Measurements from ENCODE around the gene AGRN. TPM values are rescaled to one million over a fixed set of nuclear protein-coding genes. Genes with fewer than 3 reads are reported as not detected.
"Not testable (repeated sequence)": the region's sequence is repeated elsewhere in the genome, so short reads cannot be mapped to it uniquely, and the experiment has no call there.

Gene AGRN
- total RNA-seq: 353 and 1,083 TPM in 2 replicates

DNA sequence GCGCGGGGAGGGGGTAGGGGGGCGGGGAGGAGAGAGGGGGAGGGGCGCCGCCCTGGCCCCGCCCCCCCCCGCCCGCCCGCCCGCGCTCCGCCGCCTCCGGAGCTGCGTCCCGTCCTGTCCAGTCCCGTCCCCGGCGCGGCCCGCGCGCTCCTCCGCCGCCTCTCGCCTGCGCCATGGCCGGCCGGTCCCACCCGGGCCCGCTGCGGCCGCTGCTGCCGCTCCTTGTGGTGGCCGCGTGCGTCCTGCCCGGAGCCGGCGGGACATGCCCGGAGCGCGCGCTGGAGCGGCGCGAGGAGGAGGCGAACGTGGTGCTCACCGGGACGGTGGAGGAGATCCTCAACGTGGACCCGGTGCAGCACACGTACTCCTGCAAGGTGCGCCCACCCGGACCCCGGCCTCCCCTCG is at the start of gene AGRN:
AGRN (plus strand) TSS at position 121 of the 405 bp plus-strand sequence; CDS start at position 174, 53 bp downstream.
- no peak for DNase-seq (ENCODE audit: low read depth)

DNA sequence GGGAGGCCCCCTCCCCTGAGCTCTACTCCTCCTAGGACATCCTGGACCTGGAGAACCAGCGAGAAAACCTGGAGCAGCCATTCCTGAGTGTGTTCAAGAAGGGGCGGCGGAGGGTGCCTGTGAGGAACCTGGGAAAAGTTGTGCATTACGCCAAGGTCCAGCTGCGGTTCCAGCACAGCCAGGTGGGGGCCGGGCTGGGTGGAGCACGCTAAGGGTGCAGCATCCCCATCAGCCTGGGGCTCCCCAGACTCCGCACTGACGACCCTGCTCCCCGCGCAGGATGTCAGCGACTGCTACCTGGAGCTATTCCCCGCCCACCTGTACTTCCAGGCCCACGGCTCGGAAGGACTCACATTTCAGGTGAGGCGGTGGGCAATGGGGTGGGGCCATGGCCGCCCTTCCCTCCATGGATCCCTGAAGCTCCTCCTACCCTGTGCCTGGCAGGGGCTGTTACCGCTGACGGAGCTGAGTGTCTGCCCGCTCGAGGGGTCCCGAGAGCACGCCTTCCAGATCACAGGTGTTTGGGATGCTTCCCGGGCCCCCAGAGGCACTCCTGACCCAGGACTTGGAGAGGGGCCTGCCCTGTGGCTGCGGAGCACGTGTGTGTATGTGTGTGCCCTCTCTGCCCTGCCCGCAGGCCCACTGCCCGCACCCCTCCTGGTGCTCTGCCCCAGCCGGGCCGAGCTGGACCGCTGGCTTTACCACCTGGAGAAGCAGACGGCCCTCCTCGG is 49.5 kb upstream of the AGRN start:
- DNase-seq (ENCODE audit: low read depth): no peak

DNA sequence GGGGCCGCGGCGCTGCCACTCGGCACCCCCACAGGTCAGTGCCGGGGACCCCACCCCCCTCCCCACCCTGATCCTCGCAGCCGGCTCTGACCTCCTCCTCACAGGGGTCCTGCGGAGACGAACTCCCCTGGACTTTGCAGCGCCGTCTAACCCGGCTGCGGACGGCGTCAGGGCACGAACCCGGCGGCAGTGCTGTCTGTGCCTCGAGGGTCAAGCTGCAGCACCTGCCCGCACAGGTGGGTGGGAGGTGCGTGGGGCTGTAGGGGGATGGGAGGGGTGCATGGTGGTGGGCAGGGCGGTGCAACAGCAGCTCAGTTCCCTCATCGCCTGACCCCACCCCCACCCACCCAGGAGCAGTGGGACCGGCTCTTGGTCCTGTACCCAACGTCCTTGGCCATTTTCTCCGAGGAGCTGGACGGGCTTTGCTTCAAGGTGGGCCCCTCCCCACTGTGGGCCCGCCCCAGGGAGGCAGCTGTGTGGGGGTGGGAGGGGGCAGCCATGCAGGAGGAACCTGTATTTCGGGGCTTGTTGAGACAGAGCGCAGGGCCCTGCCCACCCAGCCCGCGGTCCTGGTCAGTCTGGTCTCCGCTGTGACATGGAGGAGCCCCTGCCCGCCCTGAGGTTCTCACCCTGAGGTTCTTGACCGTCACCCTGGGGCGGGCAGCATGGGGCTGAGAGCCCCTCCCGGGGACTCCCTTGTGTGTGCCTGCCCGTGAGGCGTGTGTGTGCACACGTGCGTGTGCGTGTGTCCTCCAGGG is 48.8 kb upstream of the AGRN start:
- no peak for DNase-seq (ENCODE audit: low read depth)

DNA sequence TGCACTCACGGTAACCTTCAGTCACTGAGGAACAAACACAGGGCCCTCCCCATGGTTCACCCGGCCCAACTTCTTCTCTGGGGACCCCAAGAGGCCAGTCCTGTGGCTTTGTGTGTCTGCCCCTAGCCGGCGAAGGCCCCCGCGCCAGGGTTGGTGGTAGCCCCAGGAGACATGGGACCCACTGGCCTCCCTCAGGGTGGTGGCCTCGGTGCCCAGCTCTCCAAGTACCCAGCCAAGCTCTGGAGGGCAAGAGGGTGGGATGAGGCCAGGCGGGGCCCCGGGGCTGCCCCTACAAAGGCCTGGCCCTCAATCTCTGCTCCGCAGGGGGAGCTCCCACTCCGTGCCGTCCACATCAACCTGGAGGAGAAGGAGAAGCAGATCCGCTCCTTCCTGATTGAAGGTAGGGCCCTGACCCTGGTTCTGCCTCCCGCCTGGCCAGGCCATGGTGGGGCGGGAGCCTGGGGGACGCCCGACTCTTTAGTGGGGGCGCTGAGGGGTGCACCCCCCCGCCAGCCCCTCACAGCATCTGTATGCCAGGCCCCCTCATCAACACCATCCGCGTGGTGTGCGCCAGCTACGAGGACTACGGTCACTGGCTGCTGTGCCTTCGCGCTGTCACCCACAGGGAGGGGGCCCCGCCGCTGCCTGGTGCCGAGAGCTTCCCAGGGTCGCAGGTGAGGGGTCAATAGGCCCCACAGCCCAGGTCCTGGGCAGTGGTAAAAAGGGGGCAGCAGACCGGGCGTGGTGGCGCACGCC is 48.0 kb upstream of the AGRN start:
- DNase-seq (ENCODE audit: low read depth): no peak

DNA sequence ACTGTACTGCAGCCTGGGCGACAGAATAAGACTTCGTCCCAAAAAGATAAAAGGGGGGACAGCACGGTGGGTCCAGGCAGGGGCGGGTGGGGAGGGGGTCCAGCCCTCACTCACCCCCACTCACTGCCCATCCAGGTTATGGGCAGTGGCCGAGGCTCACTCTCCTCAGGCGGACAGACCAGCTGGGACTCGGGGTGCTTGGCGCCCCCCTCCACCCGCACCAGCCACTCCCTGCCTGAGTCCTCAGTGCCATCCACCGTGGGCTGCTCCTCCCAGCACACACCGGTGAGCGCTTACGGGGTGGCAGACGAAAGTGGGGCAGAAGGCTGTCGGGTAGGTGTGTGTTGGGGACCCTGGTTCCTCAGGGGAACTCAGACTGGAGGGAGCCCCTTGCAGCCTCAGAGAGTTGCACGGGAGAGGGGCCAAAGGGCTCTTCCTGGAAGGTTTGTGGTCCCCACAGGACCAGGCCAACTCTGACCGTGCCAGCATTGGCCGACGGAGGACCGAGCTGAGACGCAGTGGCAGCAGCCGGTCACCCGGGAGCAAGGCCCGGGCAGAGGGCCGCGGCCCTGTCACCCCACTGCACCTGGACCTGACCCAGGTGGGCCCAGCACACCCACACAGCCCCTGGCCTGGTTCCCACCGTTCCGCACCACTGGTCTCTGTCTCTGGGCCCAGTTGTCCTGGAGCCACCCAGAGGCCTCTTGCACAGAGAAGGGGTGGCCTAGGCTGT is 47.0 kb upstream of the AGRN start:
- DNase-seq (ENCODE audit: low read depth): no peak

DNA sequence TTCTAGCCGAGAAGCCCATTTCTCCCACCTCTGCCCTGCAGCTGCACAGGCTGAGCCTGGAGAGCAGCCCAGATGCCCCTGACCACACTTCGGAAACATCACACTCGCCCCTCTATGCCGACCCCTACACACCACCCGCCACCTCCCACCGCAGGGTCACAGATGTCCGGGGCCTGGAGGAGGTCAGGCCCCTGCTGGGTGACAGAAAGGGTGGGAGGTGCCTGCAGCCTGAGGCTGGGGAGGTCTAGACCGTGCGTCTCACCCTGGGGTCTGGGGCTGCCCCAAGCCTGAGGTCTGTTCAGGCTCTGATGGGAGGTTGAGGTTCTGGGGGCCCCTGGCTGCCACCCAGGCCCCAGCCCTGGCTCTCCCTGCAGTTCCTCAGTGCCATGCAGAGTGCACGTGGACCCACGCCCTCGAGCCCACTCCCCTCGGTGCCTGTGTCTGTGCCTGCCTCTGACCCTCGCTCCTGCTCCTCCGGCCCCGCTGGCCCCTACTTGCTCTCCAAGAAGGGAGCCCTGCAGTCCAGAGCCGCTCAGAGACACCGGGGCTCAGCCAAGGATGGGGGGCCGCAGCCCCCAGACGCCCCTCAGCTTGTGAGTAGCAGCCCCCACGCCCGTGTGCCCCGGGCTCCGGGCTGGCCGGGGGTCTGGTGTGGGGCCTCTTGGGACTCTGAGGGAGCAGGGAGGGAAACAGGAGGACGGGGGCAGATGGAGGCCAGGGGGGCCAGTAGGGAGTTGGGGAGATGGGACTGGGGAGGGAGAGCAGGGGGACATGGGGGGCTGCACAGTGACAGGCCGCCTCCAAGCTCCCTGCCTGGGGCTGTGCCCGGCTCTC is 46.2 kb upstream of the AGRN start:
- no peak for DNase-seq (ENCODE audit: low read depth)

DNA sequence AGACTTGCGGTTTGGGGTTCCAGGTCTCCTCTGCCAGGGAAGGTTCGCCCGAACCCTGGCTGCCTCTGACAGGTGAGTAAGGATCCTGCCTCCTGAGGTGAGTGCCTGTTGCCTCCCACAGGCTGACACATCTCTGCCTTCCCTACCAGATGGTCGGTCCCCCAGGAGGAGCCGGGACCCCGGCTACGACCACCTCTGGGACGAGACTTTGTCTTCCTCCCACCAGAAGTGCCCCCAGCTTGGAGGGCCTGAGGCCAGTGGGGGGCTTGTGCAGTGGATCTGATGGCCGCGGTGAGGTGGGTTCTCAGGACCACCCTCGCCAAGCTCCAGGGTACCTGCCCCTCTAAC is 45.7 kb upstream of the AGRN start:
- DNase-seq (ENCODE audit: low read depth): no peak

DNA sequence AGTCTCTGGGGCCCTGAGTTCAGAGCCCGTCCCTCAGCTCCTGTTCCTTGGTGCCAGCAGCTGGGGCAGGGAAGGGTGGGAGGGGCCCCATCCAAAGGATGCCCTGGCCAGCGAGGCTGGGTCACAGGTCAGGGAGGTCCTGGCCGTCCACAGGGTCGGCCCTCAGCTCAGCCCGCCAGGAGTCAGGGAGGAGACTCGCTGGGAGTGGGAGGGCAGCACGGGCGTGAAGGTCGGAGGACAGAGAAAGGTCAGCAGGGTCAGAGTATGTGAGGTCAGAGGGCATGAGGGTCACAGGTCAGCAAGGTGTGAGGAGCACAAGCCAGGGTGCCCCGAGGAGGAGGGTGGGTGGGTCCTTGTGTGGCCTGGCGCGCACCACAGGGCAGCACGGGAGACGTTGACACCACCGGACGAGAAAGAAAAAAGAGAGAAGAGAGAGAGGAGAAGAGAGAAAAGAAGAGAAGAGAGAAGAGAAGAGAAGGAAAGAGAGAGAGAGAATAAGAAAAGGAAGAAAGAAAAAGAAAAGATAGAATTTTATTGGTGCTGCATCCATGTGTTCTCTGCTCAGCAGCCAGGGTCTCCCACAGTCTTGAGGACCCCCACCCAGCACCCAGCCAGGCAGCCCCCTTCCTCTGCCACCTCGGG is 45.1 kb upstream of the AGRN start:
- no peak for DNase-seq (ENCODE audit: low read depth)

DNA sequence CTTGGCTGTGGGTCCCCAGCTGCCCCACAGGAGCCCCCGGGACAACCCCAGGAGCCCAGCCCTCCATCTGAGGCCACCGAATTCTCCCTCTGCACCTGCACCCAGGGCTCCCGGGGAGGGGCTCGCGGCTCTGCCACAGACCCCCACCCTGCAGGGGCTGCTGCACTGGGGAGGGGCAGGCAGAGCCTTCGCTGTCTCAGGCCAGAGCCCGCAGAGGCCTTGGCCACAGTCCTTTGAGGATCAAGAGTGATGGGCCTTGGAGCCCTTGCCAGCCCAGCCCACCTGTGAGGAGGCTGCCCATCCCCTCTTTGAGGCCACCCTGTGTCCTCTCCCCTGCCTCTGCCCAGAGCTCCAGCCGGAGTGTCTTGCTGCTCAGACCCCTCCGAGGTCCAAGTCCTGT is 44.6 kb upstream of the AGRN start:
- no peak for DNase-seq (ENCODE audit: low read depth)

DNA sequence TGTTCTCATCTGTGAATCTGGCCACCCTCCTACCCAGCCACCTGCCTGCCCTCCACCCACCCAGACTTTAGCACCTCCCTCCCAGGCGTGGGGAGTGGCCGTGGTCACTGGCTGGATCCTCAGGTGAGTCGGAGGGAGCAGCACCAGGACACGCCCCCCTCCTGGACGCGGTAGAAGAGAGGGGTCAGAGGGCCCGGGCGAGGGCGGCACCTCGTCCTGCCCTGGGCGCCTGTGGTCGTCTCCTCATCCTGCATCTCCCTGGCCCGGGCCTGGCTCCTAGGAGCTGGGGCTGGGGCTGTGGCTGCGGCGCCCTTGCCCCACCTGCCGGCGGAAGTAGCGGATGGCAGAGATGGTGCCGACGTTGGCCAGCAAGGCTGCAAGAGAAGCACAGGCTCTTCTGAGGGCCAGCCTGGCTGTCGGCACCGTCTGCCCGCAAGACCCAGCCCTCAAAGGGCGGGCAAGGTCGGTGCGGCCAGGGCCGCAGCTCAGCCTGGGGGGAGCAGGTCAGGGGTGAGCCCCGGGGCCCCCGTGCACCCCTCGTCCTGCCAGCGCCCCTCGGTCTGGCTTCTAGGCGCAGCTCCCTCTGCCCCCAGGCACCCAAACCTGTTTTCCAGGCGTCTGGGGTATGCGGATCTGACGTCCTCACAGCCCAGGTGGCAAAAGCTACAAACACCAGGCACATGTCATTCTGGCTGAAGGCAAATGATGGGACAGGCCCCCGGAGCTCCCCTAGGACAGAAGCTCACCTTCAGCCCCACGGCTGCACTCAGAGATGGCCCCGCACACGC is 43.8 kb upstream of the AGRN start:
- peak; percentile 38 for DNase-seq (ENCODE audit: low read depth)

DNA sequence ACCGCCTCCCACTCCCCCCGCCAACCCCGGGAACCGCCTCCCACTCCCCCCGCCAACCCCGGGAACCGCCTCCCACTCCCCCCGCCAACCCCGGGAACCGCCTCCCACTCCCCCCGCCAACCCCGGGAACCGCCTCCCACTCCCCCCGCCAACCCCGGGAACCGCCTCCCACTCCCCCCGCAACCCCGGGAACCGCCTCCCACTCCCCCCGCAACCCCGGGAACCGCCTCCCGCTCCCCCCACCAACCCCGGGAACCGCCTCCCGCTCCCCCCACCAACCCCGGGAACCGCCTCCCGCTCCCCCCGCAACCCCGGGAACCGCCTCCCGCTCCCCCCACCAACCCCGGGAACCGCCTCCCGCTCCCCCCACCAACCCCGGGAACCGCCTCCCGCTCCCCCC is 43.1 kb upstream of the AGRN start:
- DNase-seq (ENCODE audit: low read depth): not testable (repeated sequence)

DNA sequence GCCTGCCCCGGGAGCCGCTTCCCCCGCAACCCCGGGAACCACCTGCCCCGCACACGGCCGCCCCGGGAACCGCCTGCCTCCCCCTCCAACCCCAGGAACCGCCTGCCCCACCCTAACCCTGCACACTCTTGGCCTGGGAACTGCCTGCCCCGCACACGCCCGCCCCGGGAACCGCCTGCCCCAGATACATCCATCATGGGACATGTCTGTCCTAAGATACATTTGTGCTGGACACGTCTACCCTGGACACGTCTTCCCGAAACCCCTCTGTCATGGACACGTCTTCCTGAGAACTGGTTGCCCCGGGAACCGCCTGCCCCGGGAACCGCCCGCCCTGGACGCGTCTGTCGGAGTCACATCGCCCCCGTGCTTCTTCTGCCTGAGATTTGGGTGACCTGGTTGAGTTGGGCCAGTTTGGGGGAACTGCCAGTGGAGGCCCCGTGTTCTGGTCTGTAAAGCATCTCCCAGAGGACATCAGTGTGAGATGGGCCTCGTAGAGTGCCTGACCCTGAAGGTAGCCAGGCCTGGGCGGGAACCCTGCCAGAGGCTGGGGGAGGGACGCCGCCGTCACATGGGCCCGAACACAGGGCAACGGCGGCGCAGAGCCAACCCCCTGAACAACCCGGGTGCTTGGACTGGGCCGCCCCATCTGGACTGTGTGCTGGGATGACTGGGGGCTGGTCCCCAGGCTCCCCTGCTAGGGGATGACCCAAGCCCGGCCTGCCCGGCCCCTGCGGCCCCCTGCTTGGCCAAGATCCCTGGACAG is 41.7 kb upstream of the AGRN start:
- DNase-seq (ENCODE audit: low read depth): no peak

DNA sequence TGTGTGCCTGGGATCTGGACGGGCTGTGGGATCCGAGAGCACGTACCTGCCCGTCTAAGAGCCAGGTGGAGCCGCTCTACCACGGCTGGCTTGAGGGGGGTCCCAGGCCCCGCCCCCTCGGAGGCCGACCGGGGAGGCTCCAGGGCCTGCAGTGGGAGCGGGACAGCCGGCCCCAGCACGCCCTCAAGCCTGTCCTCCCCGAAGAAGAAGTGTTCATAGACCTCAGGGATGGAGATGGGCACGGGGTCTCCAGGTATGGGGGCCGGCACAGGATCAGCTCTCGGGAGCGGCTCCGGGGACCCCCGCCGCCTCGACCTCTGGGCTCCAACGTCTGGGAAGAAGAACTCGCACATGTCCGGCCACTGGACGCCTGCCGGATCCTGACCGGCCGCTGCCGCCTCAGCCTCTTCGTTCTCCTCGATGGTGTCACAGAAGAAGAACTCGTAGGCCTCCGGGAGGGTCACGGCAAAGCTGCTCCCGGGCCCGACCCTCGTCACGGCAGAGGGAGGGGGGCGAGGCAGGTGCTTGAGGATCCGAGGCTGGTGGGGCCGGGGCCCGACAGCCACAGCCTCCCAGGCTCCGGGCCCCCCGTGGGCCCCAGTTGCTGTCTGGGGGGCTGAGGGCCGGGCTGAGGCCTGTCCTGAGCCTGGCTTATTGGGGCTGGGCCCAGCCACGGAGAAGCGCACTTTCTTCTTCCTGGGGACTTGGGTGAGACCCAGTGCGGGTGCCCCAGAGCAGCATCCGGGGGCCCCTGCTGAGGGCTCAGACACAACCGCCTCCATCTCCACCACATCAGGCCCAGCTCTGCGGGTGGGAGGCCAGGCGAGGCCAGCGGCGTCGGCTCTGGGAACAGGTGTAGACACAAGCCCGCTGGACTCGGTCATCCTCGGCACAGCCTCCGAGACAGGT is 40.8 kb upstream of the AGRN start:
- no peak for DNase-seq (ENCODE audit: low read depth)

DNA sequence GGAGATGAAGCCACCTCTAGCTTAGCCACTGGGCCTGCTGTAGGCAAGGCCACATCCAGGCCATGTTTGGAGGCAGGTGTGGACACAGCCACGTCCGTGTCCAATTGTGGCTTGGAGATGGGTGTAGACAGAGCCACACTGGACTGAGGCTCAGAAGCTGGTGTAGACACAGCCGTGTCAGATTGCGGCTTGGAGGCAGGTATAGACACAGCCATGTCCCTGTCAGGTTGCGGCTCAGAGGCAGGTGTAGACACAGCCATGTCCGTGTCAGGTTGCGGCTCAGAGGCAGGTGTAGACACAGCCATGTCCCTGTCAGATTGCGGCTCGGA is 40.2 kb upstream of the AGRN start:
- DNase-seq (ENCODE audit: low read depth): no peak

DNA sequence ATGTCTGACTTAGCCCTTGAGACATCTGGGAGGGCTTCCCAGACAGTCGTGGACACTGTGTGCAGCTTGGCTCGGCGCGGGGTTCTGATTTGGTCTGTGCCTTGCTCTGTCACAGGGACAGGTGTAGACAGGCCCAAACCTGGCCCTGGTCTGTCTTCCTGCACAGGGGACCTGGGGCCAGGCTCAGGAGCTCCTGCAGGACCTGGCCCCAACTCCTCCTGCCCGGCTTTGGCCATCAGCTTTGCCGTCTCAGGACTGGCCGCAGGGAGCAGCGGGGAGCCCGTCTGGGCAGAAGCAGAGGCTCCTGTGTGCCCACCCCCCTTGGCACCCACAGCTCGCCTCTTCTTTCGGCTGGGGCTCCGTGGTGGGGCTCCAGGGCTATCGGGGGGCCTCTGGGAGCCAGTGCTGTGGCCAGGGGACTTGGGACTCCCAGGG is 39.8 kb upstream of the AGRN start:
- DNase-seq (ENCODE audit: low read depth): no peak

DNA sequence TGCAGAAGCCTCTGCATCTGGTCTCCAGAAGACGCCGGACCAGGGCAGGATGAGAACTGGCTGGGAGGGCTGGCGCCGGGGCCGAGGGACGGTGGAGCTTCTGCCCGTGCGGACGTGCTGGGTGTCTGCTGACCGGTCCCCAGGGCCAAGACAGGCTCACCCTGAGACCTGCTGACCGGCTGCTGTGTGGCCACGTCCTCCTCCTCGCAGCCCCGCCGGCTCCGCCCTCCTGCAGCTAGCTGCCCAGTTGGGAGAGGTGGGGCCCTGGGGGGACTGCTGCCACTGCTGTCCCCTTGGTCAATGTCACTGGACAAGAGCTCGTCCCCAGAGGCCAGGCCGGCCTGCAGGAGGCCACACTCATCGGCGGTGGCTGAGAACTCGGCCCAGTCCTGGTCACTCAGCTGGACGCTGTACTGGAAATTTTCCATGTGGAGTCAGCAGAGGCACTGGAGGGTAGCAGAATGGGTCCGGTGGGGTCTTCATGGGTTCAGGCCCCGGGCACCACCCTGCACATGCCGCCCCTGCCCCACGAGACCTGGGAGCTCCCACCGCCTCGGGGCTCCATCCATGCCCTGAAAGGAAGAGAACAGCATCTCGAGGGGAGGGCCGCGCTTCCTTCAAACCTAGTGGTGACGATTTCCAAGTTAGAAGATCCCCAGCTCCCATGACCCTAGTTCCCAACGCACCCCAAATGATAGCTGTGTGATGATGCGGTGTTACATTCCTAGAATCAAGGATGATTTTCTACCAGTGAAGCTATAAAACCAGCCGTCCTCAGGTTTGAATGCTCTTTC is 39.1 kb upstream of the AGRN start:
- DNase-seq (ENCODE audit: low read depth): no peak

DNA sequence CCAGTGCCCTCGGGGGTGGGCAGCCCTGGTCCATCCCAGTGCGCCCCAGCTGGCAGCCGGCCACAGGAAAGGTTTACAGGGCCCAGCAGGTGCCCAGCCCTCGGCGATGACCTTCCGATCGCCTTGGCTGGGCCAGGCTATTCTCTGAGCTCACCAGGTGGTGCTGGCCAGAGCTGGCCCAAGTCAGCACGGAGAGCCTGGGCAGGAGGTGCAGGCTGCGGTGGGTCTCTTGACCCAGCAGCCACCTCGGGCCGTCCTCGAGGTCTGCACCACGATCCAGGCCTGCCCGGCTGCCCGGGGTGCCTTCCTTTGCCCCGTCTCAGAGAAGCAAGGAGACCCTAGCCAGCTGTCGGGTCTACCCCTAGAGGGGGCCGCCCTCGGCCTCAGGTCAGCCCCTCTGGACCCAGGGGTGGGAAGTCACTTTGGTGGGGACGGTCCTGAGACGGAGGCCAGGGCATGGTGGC is 38.4 kb upstream of the AGRN start:
- DNase-seq (ENCODE audit: low read depth): no peak

Measured in renal cortical epithelial cell (primary cell).